Hepatocyte (in vitro differentiated cells): ENCODE results near the gene ADGRA3. TPM values are rescaled to one million over a fixed set of nuclear protein-coding genes. Genes with fewer than 3 reads are reported as not detected.

Experiments
- DNase-seq: peaks from one replicate; pipeline ENCODE4 v3.0.0-alpha.2; 2016; ENCODE audit warnings: low spot score
- H2AFZ ChIP-seq: fragments of 200-600 bp; sonication (generic); 2 replicates; pipeline ENCODE4 v1.6.0; 2016; ENCODE audit warnings: antibody characterized with exemption, mild to moderate bottlenecking
- H3K27ac ChIP-seq: fragments of 200-600 bp; sonication (generic); 2 replicates; pipeline ENCODE4 v1.5.1; 2016; ENCODE audit warnings: mild to moderate bottlenecking
- H3K27me3 ChIP-seq: fragments of 200-600 bp; sonication (generic); 2 replicates; pipeline ENCODE4 v1.6.1; 2016
- H3K36me3 ChIP-seq: fragments of 200-600 bp; sonication (generic); replicated peaks from 2 replicates; pipeline ENCODE4 v1.5.1; 2016; ENCODE audit warnings: low read depth; ENCODE audit not compliant: insufficient read depth
- H3K4me1 ChIP-seq: fragments of 200-600 bp; sonication (generic); 2 replicates; pipeline ENCODE4 v1.5.1; 2016; ENCODE audit warnings: mild to moderate bottlenecking, moderate library complexity; ENCODE audit not compliant: insufficient read depth
- H3K4me2 ChIP-seq: fragments of 200-600 bp; sonication (generic); 2 replicates; pipeline ENCODE4 v1.6.0; 2016
- H3K4me3 ChIP-seq: fragments of 200-600 bp; sonication (generic); 2 replicates; pipeline ENCODE4 v1.5.1; 2016; ENCODE audit warnings: mild to moderate bottlenecking
- H3K79me2 ChIP-seq: fragments of 200-600 bp; sonication (generic); 2 replicates; pipeline ENCODE4 v1.6.0; 2017; ENCODE audit warnings: mild to moderate bottlenecking
- H3K9me2 ChIP-seq: fragments of 200-600 bp; sonication (generic); replicated peaks from 2 replicates; pipeline ENCODE4 v1.6.0; 2017; ENCODE audit warnings: mild to moderate bottlenecking; ENCODE audit not compliant: insufficient read depth
- H3K9me3 ChIP-seq: fragments of 200-600 bp; sonication (generic); 2 replicates; pipeline ENCODE4 v1.5.1; 2016; ENCODE audit warnings: low read depth, mild to moderate bottlenecking
- H4K20me1 ChIP-seq: fragments of 200-600 bp; sonication (generic); 2 replicates; pipeline ENCODE4 v1.6.0; 2016; ENCODE audit warnings: mild to moderate bottlenecking; ENCODE audit not compliant: insufficient read depth, poor library complexity, severe bottlenecking
- EZH2 ChIP-seq: fragments of 200-600 bp; sonication (generic); IDR thresholded peaks from 2 replicates; pipeline ENCODE4 v1.6.1; 2016; ENCODE audit warnings: antibody characterized with exemption, mild to moderate bottlenecking, borderline replicate concordance
- EZH2phosphoT487 ChIP-seq: fragments of 200-600 bp; sonication (generic); IDR thresholded peaks from one replicate; pipeline ENCODE4 v1.6.1; 2018; ENCODE audit warnings: antibody characterized with exemption, mild to moderate bottlenecking, low read depth, moderate library complexity; ENCODE audit not compliant: unreplicated experiment, severe bottlenecking
- WGBS: methylation state at CpG from one replicate; pipeline ENCODE4 v1.1.6; 2016; ENCODE audit warnings: low lambda C conversion rate; ENCODE audit errors: missing lambda C conversion rate; 5-methylcytosine and 5-hydroxymethylcytosine counted together
- polyA plus RNA-seq: library from polyadenylated mRNA; unstranded; fragments of >200 nt; fragmentation: Nextera tagmentation; extraction: Ambion mirVana; gene quantifications from 2 replicates; pipeline ENCODE4 v1.2.1, GENCODE V29; 2016
- total RNA-seq: library from RNA; depleted of rRNA; stranded (reverse); fragments of >200 nt; gene quantifications from 2 replicates; pipeline ENCODE4 v1.2.3, GENCODE V29; 2014
- TF ChIP-seq, protein P1 (sequence below): fragments of 200-600 bp; sonication (generic); IDR thresholded peaks from 2 replicates; pipeline ENCODE4 v1.5.1; 2016; ENCODE audit warnings: antibody characterized with exemption, mild to moderate bottlenecking; ENCODE audit not compliant: poor library complexity

The ADGRA3 gene
- total and polyA plus RNA-seq, 2 experiments from 2014 or later: 21.2 to 61.6 TPM

DNA sequence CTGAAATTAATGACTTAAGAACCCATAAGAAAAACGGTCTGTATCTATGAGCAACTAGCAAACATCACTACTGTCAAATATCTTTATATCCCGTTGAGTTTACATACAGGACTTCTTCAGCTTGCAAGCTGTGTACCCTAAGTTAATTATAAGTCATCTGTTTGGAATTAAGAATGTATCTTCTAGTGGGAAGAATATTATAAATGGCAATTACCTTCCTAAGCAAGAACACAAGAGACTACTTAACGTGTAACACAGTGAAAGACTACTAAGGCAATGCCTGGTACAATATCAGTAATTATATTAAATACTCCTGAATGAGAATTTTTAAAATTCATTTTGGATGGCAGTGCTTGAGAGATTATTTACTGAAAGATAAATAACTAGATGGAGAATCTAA is 58.5 kb downstream of the ADGRA3 start:
- Histone ChIP-seq H3K27me3 (no peaks in the 10 kb centered on the region), H3K79me2 (peaks cover 9% of the 10 kb centered on the region), H4K20me1 (no peaks in the 10 kb centered on the region), H3K4me1 (peaks cover 38% of the 10 kb centered on the region), H3K4me3 (no peak overlapping the region), H2AFZ (no peak overlapping the region), H3K36me3 (no peaks in the 10 kb centered on the region), H3K9me3 (no peaks in the 10 kb centered on the region), H3K9me2 (no peaks in the 10 kb centered on the region), H3K4me2 (no peak overlapping the region), H3K27ac (no peak overlapping the region)
- 49% methylated on average over 3 of the region's 3 CpGs for WGBS
- DNase-seq: no peak
- TF ChIP-seq EZH2phosphoT487: no peak
- no peak for TF ChIP-seq EZH2
- TF ChIP-seq, protein P1, sequence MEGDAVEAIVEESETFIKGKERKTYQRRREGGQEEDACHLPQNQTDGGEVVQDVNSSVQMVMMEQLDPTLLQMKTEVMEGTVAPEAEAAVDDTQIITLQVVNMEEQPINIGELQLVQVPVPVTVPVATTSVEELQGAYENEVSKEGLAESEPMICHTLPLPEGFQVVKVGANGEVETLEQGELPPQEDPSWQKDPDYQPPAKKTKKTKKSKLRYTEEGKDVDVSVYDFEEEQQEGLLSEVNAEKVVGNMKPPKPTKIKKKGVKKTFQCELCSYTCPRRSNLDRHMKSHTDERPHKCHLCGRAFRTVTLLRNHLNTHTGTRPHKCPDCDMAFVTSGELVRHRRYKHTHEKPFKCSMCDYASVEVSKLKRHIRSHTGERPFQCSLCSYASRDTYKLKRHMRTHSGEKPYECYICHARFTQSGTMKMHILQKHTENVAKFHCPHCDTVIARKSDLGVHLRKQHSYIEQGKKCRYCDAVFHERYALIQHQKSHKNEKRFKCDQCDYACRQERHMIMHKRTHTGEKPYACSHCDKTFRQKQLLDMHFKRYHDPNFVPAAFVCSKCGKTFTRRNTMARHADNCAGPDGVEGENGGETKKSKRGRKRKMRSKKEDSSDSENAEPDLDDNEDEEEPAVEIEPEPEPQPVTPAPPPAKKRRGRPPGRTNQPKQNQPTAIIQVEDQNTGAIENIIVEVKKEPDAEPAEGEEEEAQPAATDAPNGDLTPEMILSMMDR: no peak

DNA sequence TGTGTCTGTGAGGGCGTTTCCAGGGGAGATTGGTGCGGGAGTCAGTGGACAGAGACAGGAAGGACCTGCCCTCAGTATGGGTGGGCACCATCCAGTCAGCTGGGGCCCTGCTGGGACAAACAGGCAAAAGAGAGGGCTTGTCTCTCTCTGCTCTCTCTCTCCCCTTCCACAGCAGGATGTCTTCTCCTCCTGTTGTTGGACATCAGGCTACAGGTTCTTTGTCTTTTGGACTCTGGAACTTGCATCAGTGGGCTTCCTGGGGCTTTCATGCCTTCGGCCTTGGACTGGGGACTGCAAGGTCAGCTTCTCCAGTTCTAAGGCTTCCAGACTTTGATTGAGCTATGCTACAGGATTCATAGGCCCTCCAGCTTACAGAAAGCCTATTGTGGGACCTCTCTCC is 59.6 kb downstream of the ADGRA3 start:
- WGBS: 86% methylated on average over 3 of the region's 3 CpGs
- Histone ChIP-seq H3K4me2 (no peak overlapping the region), H3K4me3 (no peak overlapping the region), H3K79me2 (peaks cover 4% of the 10 kb centered on the region), H3K27ac (no peak overlapping the region), H3K36me3 (no peaks in the 10 kb centered on the region), H4K20me1 (no peaks in the 10 kb centered on the region), H3K9me2 (no peaks in the 10 kb centered on the region), H2AFZ (no peak overlapping the region), H3K4me1 (peaks cover 38% of the 10 kb centered on the region), H3K9me3 (no peaks in the 10 kb centered on the region), H3K27me3 (no peaks in the 10 kb centered on the region)
- TF ChIP-seq, protein P1: no peak
- TF ChIP-seq EZH2phosphoT487 (no peak), EZH2 (no peak)
- no peak for DNase-seq

DNA sequence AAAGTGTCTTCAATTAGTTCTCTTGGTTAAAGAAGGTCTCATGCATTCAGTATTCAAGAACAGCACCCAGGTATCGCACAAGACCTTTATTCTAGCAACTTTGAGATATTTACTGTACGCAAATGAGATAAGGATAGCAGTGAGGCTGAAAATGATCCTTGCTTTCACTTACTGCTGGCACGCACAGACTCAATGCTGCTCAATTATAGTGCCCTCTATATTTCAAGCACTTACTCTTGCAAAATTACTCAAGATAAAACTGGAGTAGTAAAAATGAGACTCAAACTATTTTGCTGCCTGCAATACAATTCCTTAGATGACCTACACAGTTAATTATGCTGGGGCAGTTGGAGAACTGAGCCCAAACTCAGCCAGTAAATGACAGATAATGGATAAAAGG is 60.9 kb downstream of the ADGRA3 start:
- peaks cover 32% of the 10 kb centered on the region for H3K4me1 ChIP-seq
- H3K27ac ChIP-seq: peak overlapping the region; percentile 42
- peaks cover 4% of the 10 kb centered on the region for H3K79me2 ChIP-seq
- no peaks in the 10 kb centered on the region for H3K27me3 ChIP-seq
- peak overlapping the region; percentile 18 for H3K4me2 ChIP-seq
- no peak overlapping the region for H2AFZ ChIP-seq
- H3K9me3 ChIP-seq: no peaks in the 10 kb centered on the region
- H3K36me3 ChIP-seq: no peaks in the 10 kb centered on the region
- no peaks in the 10 kb centered on the region for H4K20me1 ChIP-seq
- 56% methylated on average over 3 of the region's 3 CpGs for WGBS
- H3K4me3 ChIP-seq: no peak overlapping the region
- no peaks in the 10 kb centered on the region for H3K9me2 ChIP-seq
- TF ChIP-seq EZH2phosphoT487: no peak
- peak; percentile 22 for DNase-seq

DNA sequence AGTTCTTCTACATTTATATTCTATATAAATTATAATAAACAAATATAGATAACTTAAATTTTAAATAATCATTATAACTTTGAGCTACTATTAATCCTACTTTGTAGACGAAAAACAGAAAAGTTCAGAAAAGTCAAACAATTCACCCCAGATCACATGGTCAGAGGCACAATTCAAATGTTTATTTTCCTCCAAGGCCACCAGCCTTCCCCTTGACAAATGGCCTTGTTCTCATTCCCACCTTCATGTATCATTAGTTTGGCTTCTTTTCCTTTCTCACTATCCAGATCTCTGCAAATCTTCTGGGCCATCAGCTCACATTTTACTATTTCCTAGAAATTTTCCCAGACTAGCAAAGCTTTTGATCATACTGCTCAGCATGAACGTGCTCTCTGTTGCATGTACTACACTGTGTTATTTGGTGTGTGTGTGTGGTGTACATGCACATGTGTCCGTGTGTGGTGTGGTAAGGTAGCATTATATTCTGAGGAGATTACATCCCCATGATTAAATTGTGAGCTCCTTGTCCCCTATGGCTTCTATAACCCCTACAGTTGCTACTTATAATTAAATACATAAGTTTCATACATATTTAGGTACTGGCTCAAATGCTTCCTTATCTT is 61.5 kb downstream of the ADGRA3 start:
- Histone ChIP-seq H3K79me2 (peaks cover 4% of the 10 kb centered on the region), H3K27ac (peak overlapping the region; percentile 42), H3K4me3 (no peak overlapping the region), H3K4me1 (peaks cover 32% of the 10 kb centered on the region), H3K9me2 (no peaks in the 10 kb centered on the region), H3K36me3 (no peaks in the 10 kb centered on the region), H3K4me2 (peak overlapping the region; percentile 18), H3K27me3 (no peaks in the 10 kb centered on the region), H4K20me1 (no peaks in the 10 kb centered on the region), H2AFZ (no peak overlapping the region), H3K9me3 (no peaks in the 10 kb centered on the region)
- no peak for DNase-seq
- TF ChIP-seq EZH2phosphoT487: no peak
- TF ChIP-seq EZH2: no peak
- TF ChIP-seq, protein P1: no peak
- 79% methylated on average over 3 of the region's 3 CpGs for WGBS
